Keratinocyte (primary cell): ENCODE results near the gene TBC1D4. TPM values are rescaled to one million over a fixed set of nuclear protein-coding genes. Genes with fewer than 3 reads are reported as not detected.

Source experiments
- DNase-seq: peaks from one replicate; pipeline ENCODE4 v3.0.0-alpha.2; 2011; ENCODE audit warnings: low read depth, missing footprints, low spot score
- FAIRE-seq: peaks from 2 replicates; lab custom pipeline; 2011; peaks lifted over from hg19 to GRCh38; lab: Jason Lieb, UNC
- H2AFZ ChIP-seq: 2 replicates; pipeline ENCODE4 v1.6.0; 2012; ENCODE audit warnings: low read length, control low read depth, inconsistent platforms; ENCODE audit not compliant: control insufficient read depth
- H3K27ac ChIP-seq: 2 replicates; pipeline ENCODE4 v1.5.1; 2011; ENCODE audit warnings: low read length; ENCODE audit not compliant: control insufficient read depth, insufficient read depth
- H3K27me3 ChIP-seq: 3 replicates; pipeline ENCODE4 v1.6.0; 2011; ENCODE audit warnings: low read length; ENCODE audit not compliant: control insufficient read depth, insufficient read depth; ENCODE audit errors: extremely low read depth
- H3K36me3 ChIP-seq, 2 experiments: 2 replicates in 1 of 2; 3 replicates in 1 of 2; pipeline ENCODE4 v1.5.1; 2011; ENCODE audit warnings: low read length in 2 of 2, mild to moderate bottlenecking in 1 of 2; ENCODE audit not compliant: control insufficient read depth in 2 of 2, insufficient read depth in 2 of 2; ENCODE audit errors: extremely low read depth in 1 of 2
- H3K4me1 ChIP-seq: 3 replicates; pipeline ENCODE4 v1.5.1; 2011; ENCODE audit warnings: low read length; ENCODE audit not compliant: control insufficient read depth, insufficient read depth; ENCODE audit errors: extremely low read depth
- H3K4me2 ChIP-seq: 3 replicates; pipeline ENCODE4 v1.6.0; 2011; ENCODE audit warnings: low read depth, low read length; ENCODE audit not compliant: control insufficient read depth, insufficient read depth; ENCODE audit errors: extremely low read depth
- H3K4me3 ChIP-seq, 3 experiments: fragments of 200-600 bp in 1 of 3; sonication (generic) in 1 of 3; 2 replicates in 2 of 3; 3 replicates in 1 of 3; pipeline ENCODE4 v1.5.1; 2011 to 2016; ENCODE audit warnings: low read length in 3 of 3, mild to moderate bottlenecking in 3 of 3, control low read depth in 2 of 3, inconsistent platforms in 1 of 3, low read depth in 1 of 3, mixed read lengths in 1 of 3, mixed run types in 1 of 3, moderate library complexity in 1 of 3; ENCODE audit not compliant: control insufficient read depth in 2 of 3, insufficient read depth in 2 of 3; ENCODE audit errors: extremely low read depth in 1 of 3
- H3K79me2 ChIP-seq: 2 replicates; pipeline ENCODE4 v1.6.0; 2012; ENCODE audit warnings: low read length; ENCODE audit not compliant: control insufficient read depth, insufficient read depth
- H3K9ac ChIP-seq: 3 replicates; pipeline ENCODE4 v1.6.0; 2011; ENCODE audit warnings: low read length; ENCODE audit not compliant: control insufficient read depth, insufficient read depth; ENCODE audit errors: extremely low read depth
- H3K9me1 ChIP-seq: 3 replicates; pipeline ENCODE4 v1.6.0; 2011; ENCODE audit warnings: low read length; ENCODE audit not compliant: control insufficient read depth, insufficient read depth; ENCODE audit errors: extremely low read depth
- H3K9me3 ChIP-seq: 2 replicates; pipeline ENCODE4 v1.5.1; 2012; ENCODE audit warnings: low read depth, low read length; ENCODE audit not compliant: control insufficient read depth
- H4K20me1 ChIP-seq: 3 replicates; pipeline ENCODE4 v1.6.0; 2011; ENCODE audit warnings: low read length; ENCODE audit not compliant: control insufficient read depth, insufficient read depth; ENCODE audit errors: extremely low read depth
- EZH2 ChIP-seq: IDR thresholded peaks from one replicate; pipeline ENCODE4 v1.6.1; 2012; ENCODE audit warnings: inconsistent platforms, mild to moderate bottlenecking, low read length, moderate library complexity
- dilution Hi-C: fragments of 300-500 bp; cut with MboI; formaldehyde crosslinking; loops from one replicate; pipeline ENCODE4 v1.7.0; 2020; ENCODE audit warnings: low sequenced_read_pairs; ENCODE audit not compliant: extremely low pct_ligation_motif_present
- polyA plus RNA-seq, 5 experiments: library from polyadenylated mRNA; depleted of rRNA in 3 of 5; stranded (reverse) in 3 of 5; stranded (forward) in 1 of 5; unstranded in 1 of 5; fragments of >200 nt; gene quantifications; 1 replicate in 1 of 5; 2 replicates in 3 of 5; 3 replicates in 1 of 5; pipeline versions ENCODE4 v1.2.1 to v1.2.3, GENCODE V29; 2011 to 2012; ENCODE audit warnings: missing spikeins in 2 of 5, low read depth in 1 of 5, low replicate concordance in 1 of 5
- TF ChIP-seq, protein P1 (sequence below), 3 experiments: IDR thresholded peaks in 1 of 3; conservative IDR thresholded peaks in 1 of 3; optimal IDR thresholded peaks in 1 of 3; 2 replicates in 2 of 3; 3 replicates in 1 of 3; pipeline versions ENCODE3 to v1.5.1; 2011; ENCODE audit warnings: low read length in 3 of 3, mild to moderate bottlenecking in 3 of 3, moderate library complexity in 2 of 3, control low read depth in 1 of 3, inconsistent platforms in 1 of 3; ENCODE audit not compliant: insufficient read depth in 2 of 3; ENCODE audit errors: extremely low read depth in 1 of 3

TBC1D4 gene
- polyA plus RNA-seq, 1 donor (not counting 4 experiments of a cell fraction or from before 2014, with no cell fraction given): 14.2 TPM

DNA sequence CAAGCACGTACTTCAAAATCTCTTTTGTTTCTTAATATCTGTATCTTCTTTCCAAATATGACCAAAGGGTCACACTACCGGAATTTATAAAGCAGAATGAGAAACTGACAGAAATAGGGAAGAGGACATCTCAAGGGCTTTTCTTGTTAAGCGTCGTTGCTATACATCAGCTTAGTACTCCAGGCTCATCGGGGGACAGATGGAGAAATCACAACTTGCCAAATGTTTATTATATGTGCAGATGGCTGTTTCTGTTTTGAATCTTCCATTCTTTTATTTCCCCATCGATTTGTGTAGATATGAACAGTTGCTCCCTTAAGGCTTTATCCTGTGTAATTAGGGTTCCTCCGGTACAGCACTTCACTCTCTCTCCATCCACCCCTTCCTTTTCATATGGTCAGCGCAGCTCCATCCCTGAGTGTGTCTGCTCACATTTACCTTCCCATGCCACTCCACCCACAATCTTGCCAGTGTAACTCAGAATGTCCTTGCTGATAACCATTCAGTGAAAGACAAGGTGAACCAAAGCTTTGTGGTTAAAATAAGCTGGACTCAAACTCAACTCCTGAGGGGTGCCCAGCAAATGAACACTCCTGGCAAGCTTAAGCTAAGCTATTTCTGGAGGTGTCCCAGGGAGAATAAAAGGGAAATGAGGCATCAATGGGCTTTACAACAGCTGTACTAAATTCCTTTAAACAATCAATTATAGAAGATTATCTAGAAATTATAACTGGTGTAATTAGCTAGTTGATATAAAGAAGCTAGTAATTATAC, 51.3 kb downstream of the TBC1D4 start:
- Histone ChIP-seq H3K27ac (no peak overlapping the region), H3K36me3 (no peaks in the 10 kb centered on the region), H3K4me2 (no peak overlapping the region), H3K4me3 (no peak overlapping the region), H3K9me3 (no peaks in the 10 kb centered on the region), H3K4me1 (peaks cover 10% of the 10 kb centered on the region), H3K27me3 (no peaks in the 10 kb centered on the region), H4K20me1 (no peaks in the 10 kb centered on the region), H3K9ac (no peak overlapping the region), H3K79me2 (peaks cover 13% of the 10 kb centered on the region), H3K9me1 (no peaks in the 10 kb centered on the region), H2AFZ (no peak overlapping the region)
- dilution Hi-C loops: no loop called here
- TF ChIP-seq, protein P1, sequence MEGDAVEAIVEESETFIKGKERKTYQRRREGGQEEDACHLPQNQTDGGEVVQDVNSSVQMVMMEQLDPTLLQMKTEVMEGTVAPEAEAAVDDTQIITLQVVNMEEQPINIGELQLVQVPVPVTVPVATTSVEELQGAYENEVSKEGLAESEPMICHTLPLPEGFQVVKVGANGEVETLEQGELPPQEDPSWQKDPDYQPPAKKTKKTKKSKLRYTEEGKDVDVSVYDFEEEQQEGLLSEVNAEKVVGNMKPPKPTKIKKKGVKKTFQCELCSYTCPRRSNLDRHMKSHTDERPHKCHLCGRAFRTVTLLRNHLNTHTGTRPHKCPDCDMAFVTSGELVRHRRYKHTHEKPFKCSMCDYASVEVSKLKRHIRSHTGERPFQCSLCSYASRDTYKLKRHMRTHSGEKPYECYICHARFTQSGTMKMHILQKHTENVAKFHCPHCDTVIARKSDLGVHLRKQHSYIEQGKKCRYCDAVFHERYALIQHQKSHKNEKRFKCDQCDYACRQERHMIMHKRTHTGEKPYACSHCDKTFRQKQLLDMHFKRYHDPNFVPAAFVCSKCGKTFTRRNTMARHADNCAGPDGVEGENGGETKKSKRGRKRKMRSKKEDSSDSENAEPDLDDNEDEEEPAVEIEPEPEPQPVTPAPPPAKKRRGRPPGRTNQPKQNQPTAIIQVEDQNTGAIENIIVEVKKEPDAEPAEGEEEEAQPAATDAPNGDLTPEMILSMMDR (optimal IDR thresholded peaks at IDR 0.05 in 1 of 3, IDR thresholded peaks at IDR 0.05 in 1 of 3, conservative IDR thresholded peaks at IDR 0.05 in 1 of 3; ENCODE audit: extremely low read depth in 1 of 3, insufficient read depth in 2 of 3, low read length in 3 of 3): no peak
- TF ChIP-seq EZH2: no peak
- no peak for DNase-seq
- no peak for FAIRE-seq

DNA sequence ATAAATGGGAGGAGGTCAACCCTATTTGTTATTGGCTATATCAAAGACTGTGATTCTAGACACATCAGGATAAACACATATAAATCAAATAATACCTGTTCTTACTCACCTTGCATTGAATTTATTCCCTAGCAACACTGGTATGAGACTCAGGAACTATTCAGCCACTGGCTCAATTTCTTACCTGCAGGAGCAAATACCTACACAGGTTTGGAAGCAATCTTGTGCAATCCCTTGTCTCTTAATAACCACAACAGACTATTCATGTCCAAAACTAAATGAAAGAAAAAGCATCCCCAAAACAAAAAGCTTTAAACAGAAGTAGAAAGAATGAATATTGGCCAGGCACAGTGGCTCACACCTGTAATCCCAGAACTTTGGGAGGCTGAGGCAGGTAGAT, 55.5 kb downstream of the TBC1D4 start:
- FAIRE-seq (no peak), DNase-seq (no peak)
- H3K27ac ChIP-seq: no peak overlapping the region
- no peaks in the 10 kb centered on the region for H3K9me1 ChIP-seq
- H3K4me3 ChIP-seq: no peak overlapping the region
- peaks cover 18% of the 10 kb centered on the region for H3K79me2 ChIP-seq
- H3K27me3 ChIP-seq: no peaks in the 10 kb centered on the region
- H4K20me1 ChIP-seq: no peaks in the 10 kb centered on the region
- H3K4me2 ChIP-seq: no peak overlapping the region
- no peak overlapping the region for H2AFZ ChIP-seq
- TF ChIP-seq, protein P1 (optimal IDR thresholded peaks at IDR 0.05 in 1 of 3, IDR thresholded peaks at IDR 0.05 in 1 of 3, conservative IDR thresholded peaks at IDR 0.05 in 1 of 3; ENCODE audit: extremely low read depth in 1 of 3, insufficient read depth in 2 of 3, low read length in 3 of 3): no peak
- TF ChIP-seq EZH2: no peak
- no peaks in the 10 kb centered on the region for H3K4me1 ChIP-seq
- no peaks in the 10 kb centered on the region for H3K9me3 ChIP-seq
- H3K36me3 ChIP-seq: no peaks in the 10 kb centered on the region
- H3K9ac ChIP-seq: no peak overlapping the region
- dilution Hi-C loops: no loop called here
